B cell (primary cell): Measurements from ENCODE around the gene FBXO48. TPM values are rescaled to one million over a fixed set of nuclear protein-coding genes. Genes with fewer than 3 reads are reported as not detected.

ENCODE experiments used
- ATAC-seq: fragments of 200-7000 bp; cut with Tn5 transposase; one replicate; pipeline ENCODE4 v1.10.0; 2021; ENCODE audit warnings: low read depth, mild to moderate bottlenecking, moderate number of reproducible peaks, moderate library complexity
- CTCF ChIA-PET: fragments of 350-600 bp; sonication (Branson Sonifier 250); formaldehyde crosslinking; loops from one replicate; lab custom pipeline; 2021; ENCODE audit warnings: antibody characterized with exemption, inconsistent platforms; lab: Charles Lee
- POLR2A ChIA-PET: fragments of 350-600 bp; sonication (Branson Sonifier 250); formaldehyde crosslinking; loops from one replicate; lab custom pipeline; 2021; ENCODE audit warnings: antibody characterized with exemption; lab: Charles Lee
- DNase-seq: peaks from one replicate; pipeline ENCODE4 v3.0.0; 2013
- H2AFZ ChIP-seq: 2 replicates; pipeline ENCODE4 v1.6.1; 2012; ENCODE audit warnings: mild to moderate bottlenecking, low read depth, low read length; ENCODE audit not compliant: insufficient read depth, poor library complexity, severe bottlenecking
- H3K27ac ChIP-seq, 2 donors: 1 replicate in 1 of 2; 2 replicates in 1 of 2; pipeline ENCODE4 v1.5.1; 2012 to 2013; ENCODE audit warnings: low read length in 2 of 2, mild to moderate bottlenecking in 2 of 2, moderate library complexity in 1 of 2
- H3K27me3 ChIP-seq, 4 experiments: fragments of 200-600 bp in 1 of 4; sonication (generic) in 1 of 4; replicated peaks in 1 of 4; 1 replicate in 2 of 4; 2 replicates in 2 of 4; pipeline versions ENCODE4 v1.6.1 to v1.7.0; 2013 to 2016; ENCODE audit warnings: low read length in 3 of 4, mild to moderate bottlenecking in 2 of 4, mixed read lengths in 1 of 4, moderate library complexity in 1 of 4; ENCODE audit not compliant: insufficient read depth in 4 of 4, control insufficient read depth in 3 of 4; ENCODE audit errors: control extremely low read depth in 1 of 4
- H3K36me3 ChIP-seq, 2 experiments: replicated peaks in 1 of 2; 1 replicate in 1 of 2; 2 replicates in 1 of 2; pipeline versions ENCODE4 v1.6.1 to v1.7.1; 2013; ENCODE audit warnings: low read length in 1 of 2; ENCODE audit not compliant: insufficient read depth in 2 of 2, control insufficient read depth in 1 of 2; ENCODE audit errors: control extremely low read depth in 1 of 2, extremely low read depth in 1 of 2
- H3K4me1 ChIP-seq, 2 donors: fragments of 200-600 bp in 1 of 2; sonication (generic) in 1 of 2; 1 replicate in 1 of 2; 2 replicates in 1 of 2; pipeline versions ENCODE4 v1.5.1 to v1.6.1; 2013 to 2017; ENCODE audit warnings: low read length in 2 of 2; ENCODE audit not compliant: control insufficient read depth in 2 of 2, insufficient read depth in 2 of 2
- H3K4me2 ChIP-seq: replicated peaks from 2 replicates; pipeline ENCODE3; 2012; ENCODE audit warnings: mild to moderate bottlenecking, low read depth, low read length; ENCODE audit not compliant: poor library complexity, severe bottlenecking
- H3K4me3 ChIP-seq, 5 experiments: fragments of 200-600 bp in 1 of 5; sonication (generic) in 1 of 5; 1 replicate in 3 of 5; 2 replicates in 2 of 5; pipeline versions ENCODE4 v1.5.1 to v1.7.0; 2011 to 2016; ENCODE audit warnings: low read length in 4 of 5, mild to moderate bottlenecking in 4 of 5, low read depth in 2 of 5, control low read depth in 1 of 5, moderate library complexity in 1 of 5; ENCODE audit not compliant: insufficient read depth in 1 of 5; ENCODE audit errors: control extremely low read depth in 1 of 5, extremely low read depth in 1 of 5
- H3K79me2 ChIP-seq: fragments of 200-600 bp; sonication (generic); one replicate; pipeline ENCODE4 v1.6.0; 2016; ENCODE audit warnings: low read length; ENCODE audit not compliant: control insufficient read depth, insufficient read depth
- H3K9ac ChIP-seq: fragments of 200-600 bp; sonication (generic); 2 replicates; pipeline ENCODE4 v1.6.1; 2017; ENCODE audit warnings: mild to moderate bottlenecking, low read length, moderate library complexity
- H3K9me3 ChIP-seq, 3 donors: one replicate each; pipeline versions ENCODE4 v1.6.1 to v1.7.1; 2013; ENCODE audit warnings: low read length in 2 of 3; ENCODE audit not compliant: control insufficient read depth in 2 of 3, insufficient read depth in 1 of 3; ENCODE audit errors: control extremely low read depth in 1 of 3
- H4K20me1 ChIP-seq: 2 replicates; pipeline ENCODE4 v1.6.0; 2012; ENCODE audit warnings: mild to moderate bottlenecking, low read length; ENCODE audit not compliant: insufficient read depth, control insufficient read depth, poor library complexity, severe bottlenecking
- H3K27ac Mint-ChIP-seq: one replicate; pipeline ENCODE4 v1.8.0; 2021; ENCODE audit warnings: mixed read lengths
- H3K27me3 Mint-ChIP-seq: one replicate; pipeline ENCODE4 v1.8.0; 2021; ENCODE audit warnings: mixed read lengths
- H3K4me1 Mint-ChIP-seq: one replicate; pipeline ENCODE4 v1.8.0; 2021; ENCODE audit warnings: mixed read lengths
- H3K4me3 Mint-ChIP-seq: one replicate; pipeline ENCODE4 v1.8.0; 2021; ENCODE audit warnings: mixed read lengths
- H3K9me3 Mint-ChIP-seq: one replicate; pipeline ENCODE4 v1.8.0; 2022; ENCODE audit warnings: mixed read lengths; ENCODE audit not compliant: insufficient read depth
- CTCF ChIP-seq: fragments of 200-600 bp; IDR thresholded peaks from one replicate; pipeline ENCODE4 v1.8.0; 2022; ENCODE audit warnings: antibody characterized with exemption, mild to moderate bottlenecking
- EZH2 ChIP-seq: IDR thresholded peaks from 2 replicates; pipeline ENCODE4 v1.6.1; 2012; ENCODE audit warnings: borderline replicate concordance, low read depth, mild to moderate bottlenecking, moderate library complexity, low read length; ENCODE audit not compliant: insufficient read depth, poor library complexity, severe bottlenecking
- WGBS: methylation state at CpG from one replicate; pipeline ENCODE4 v1.1.5; 2013; ENCODE audit warnings: missing lambda C conversion rate; ENCODE audit not compliant: insufficient coverage; 5-methylcytosine and 5-hydroxymethylcytosine counted together
- intact Hi-C: fragments of 100-400 bp; cut with micrococcal nuclease; formaldehyde crosslinking; loops from one replicate; pipeline ENCODE4 v1.10.0; 2022
- polyA plus RNA-seq: library from polyadenylated mRNA; depleted of rRNA; stranded (reverse); fragments of >200 nt; gene quantifications from 2 replicates; pipeline ENCODE4 v1.2.3, GENCODE V29; 2012
- total RNA-seq, 2 donors: library from RNA; stranded (reverse); fragments of 120-200 nt in 1 of 2; gene quantifications; 1 replicate in 1 of 2; 2 replicates in 1 of 2; pipeline versions ENCODE4 v1.2.3 to v1.2.4, GENCODE V29; 2013 to 2022

The FBXO48 gene
- total and polyA plus RNA-seq, 2 donors (not counting 1 experiment from before 2014, with no cell fraction given): 1.5 to 3.2 TPM

GRCh38 chr2:68441994-68442322 is 25.1 kb downstream of the FBXO48 start:
- Histone ChIP-seq H3K4me3 (no peak overlapping the region), H3K36me3 (no peaks in the 10 kb centered on the region), H3K4me1 (peaks cover 27 to 33% of the 10 kb centered on the region in 2 donors), H2AFZ (peak overlapping the region; percentile 29), H3K27ac (no peak overlapping the region), H3K9me3 (peaks cover 0 to under 1% (median 0%) of the 10 kb centered on the region in 3 donors), H4K20me1 (no peaks in the 10 kb centered on the region), H3K4me2 (no peak overlapping the region), H3K9ac (no peak overlapping the region), H3K27me3 (no peaks in the 10 kb centered on the region), H3K79me2 (peaks cover 5% of the 10 kb centered on the region)
- H3K4me1 Mint-ChIP-seq: peaks cover 40% of the 10 kb centered on the region
- WGBS: no CpG with 5 or more reads among the region's 2 CpGs
- DNase-seq: no peak
- H3K27ac Mint-ChIP-seq: no peak overlapping the region
- ChIA-PET CTCF (interaction anchor here (0.6 to 7.3 kb wide), 47 partner anchors 10 to 416 kb away, joined by 3 to 163 read pairs (median 5); partner anchors contain the start of genes CNRIP1, PLEK and PPP3R1), POLR2A (interaction anchor here (1.2 to 1.4 kb wide), 2 partner anchors 56 to 79 kb away, joined by 3 to 4 read pairs; no protein-coding TSS in a partner anchor)
- H3K9me3 Mint-ChIP-seq: no peaks in the 10 kb centered on the region
- ATAC-seq: no peak
- intact Hi-C loops: loop anchor here (1.0 to 5.0 kb wide), 9 partner anchors 18 to 320 kb away; no protein-coding TSS in a partner anchor
- H3K4me3 Mint-ChIP-seq: no peak overlapping the region
- TF ChIP-seq EZH2 (no peak), CTCF (peak; percentile 61)
- H3K27me3 Mint-ChIP-seq: no peaks in the 10 kb centered on the region

GRCh38 chr2:68441179-68441993 is 25.7 kb downstream of the FBXO48 start:
- H3K9ac ChIP-seq: peak overlapping the region; percentile 23
- Mint-ChIP-seq H3K4me1 (peaks cover 46% of the 10 kb centered on the region), H3K27ac (peak overlapping the region; percentile 95), H3K9me3 (no peaks in the 10 kb centered on the region), H3K4me3 (peak overlapping the region; percentile 77), H3K27me3 (no peaks in the 10 kb centered on the region)
- ATAC-seq (peak; percentile 98), DNase-seq (peak; percentile 97)
- intact Hi-C loops: loop anchor here (1.0 to 5.0 kb wide), 9 partner anchors 17 to 319 kb away; no protein-coding TSS in a partner anchor
- peaks cover 33 to 39% of the 10 kb centered on the region in 2 donors for H3K4me1 ChIP-seq
- peak overlapping the region; percentile 75 to 90 for H3K27ac ChIP-seq
- H2AFZ ChIP-seq: peak overlapping the region; percentile 49
- H4K20me1 ChIP-seq: no peaks in the 10 kb centered on the region
- peak overlapping the region in 1 of 5 experiments; percentile 45 for H3K4me3 ChIP-seq
- WGBS: 0% methylated on average over 3 of the region's 6 CpGs
- ChIA-PET CTCF (interaction anchor here (0.5 to 7.3 kb wide), 52 partner anchors 9 to 466 kb away, joined by 3 to 163 read pairs (median 5); partner anchors contain the start of genes APLF, CNRIP1, PLEK and PPP3R1), POLR2A (interaction anchor here (0.9 to 1.6 kb wide), 5 partner anchors 10 to 79 kb away, joined by 3 to 4 read pairs (median 3); no protein-coding TSS in a partner anchor)
- H3K79me2 ChIP-seq: peaks cover 5% of the 10 kb centered on the region
- H3K27me3 ChIP-seq: no peaks in the 10 kb centered on the region
- no peaks in the 10 kb centered on the region for H3K9me3 ChIP-seq
- H3K4me2 ChIP-seq: peak overlapping the region; percentile 69
- no peaks in the 10 kb centered on the region for H3K36me3 ChIP-seq
- TF ChIP-seq EZH2 (no peak), CTCF (peak; percentile 97)
